Psoas muscle (tissue), 8 donors: Measurements from ENCODE around the gene CBX6. TPM values are rescaled to one million over a fixed set of nuclear protein-coding genes. Genes with fewer than 3 reads are reported as not detected.

ENCODE experiments used
- ATAC-seq, 4 donors: fragments of 200-7000 bp; cut with Tn5 transposase; one replicate each; pipeline ENCODE4 v1.9.1; 2020; ENCODE audit warnings: moderate library complexity in 3 of 4, mild to moderate bottlenecking in 2 of 4
- DNase-seq, 2 donors: peaks; one replicate each; pipeline ENCODE4 v3.0.0-alpha.2; 2020
- H3K27ac ChIP-seq: fragments of 200-600 bp; one replicate; pipeline ENCODE4 v1.8.0; 2022
- H3K27me3 ChIP-seq, 3 donors: fragments of 200-600 bp in 1 of 3; one replicate each; pipeline versions ENCODE4 v1.6.1 to v1.8.0; 2013 to 2022; ENCODE audit warnings: low read length in 2 of 3, mild to moderate bottlenecking in 2 of 3, moderate library complexity in 1 of 3; ENCODE audit not compliant: insufficient read depth in 3 of 3
- H3K36me3 ChIP-seq, 2 donors: fragments of 200-600 bp in 1 of 2; one replicate each; pipeline versions ENCODE4 v1.6.1 to v1.8.0; 2013 to 2022; ENCODE audit warnings: low read depth in 1 of 2, mild to moderate bottlenecking in 1 of 2, moderate library complexity in 1 of 2; ENCODE audit not compliant: insufficient read depth in 1 of 2
- H3K4me1 ChIP-seq: fragments of 200-600 bp; one replicate; pipeline ENCODE4 v1.8.0; 2022
- H3K4me3 ChIP-seq: fragments of 200-600 bp; one replicate; pipeline ENCODE4 v1.8.0; 2022; ENCODE audit warnings: mild to moderate bottlenecking
- H3K9me3 ChIP-seq: fragments of 200-600 bp; one replicate; pipeline ENCODE4 v1.8.0; 2022
- CTCF ChIP-seq: fragments of 200-600 bp; IDR thresholded peaks from one replicate; pipeline ENCODE4 v1.8.0; 2022; ENCODE audit warnings: antibody characterized with exemption
- WGBS, 3 donors: extraction: QIAGEN DNeasy Blood & Tissue Kit; methylation state at CpG; one replicate each; pipeline versions ENCODE4 v1.1.6 to v1.1.7; 2013; 5-methylcytosine and 5-hydroxymethylcytosine counted together
- intact Hi-C, 2 donors: fragments of 100-400 bp; cut with DNase I; formaldehyde crosslinking; loops; one replicate each; pipeline versions ENCODE4 v1.11.0 to v1.14.2; 2022
- polyA plus RNA-seq, 3 donors: library from polyadenylated mRNA; stranded (reverse); fragments of 200-250 nt; gene quantifications; one replicate each; pipeline ENCODE4 v1.2.3, GENCODE V29; 2013
- total RNA-seq, 4 donors: library from RNA; stranded (reverse); fragmentation: NEBNext Ultra II Directional in 2 of 4; extraction: Animal tissue kit (Norgen Biotek cat#: 25700) in 2 of 4; gene quantifications; one replicate each; pipeline versions ENCODE4 v1.2.1 to v1.2.4, GENCODE V29; 2021 to 2023
- donor health status: healthy with polysubstance abuse.
- donor health status: DM: no; HTN: no; CAD: no; lungs with moderate emphysema.
- donor health status: Bipolar disorder and iron deficiency.
- donor health status: healthy.
- donor health status: DM: yes; HTN: yes; CAD: no.
- donor health status: DM: no; HTN: no; CAD: no.
- donor health status: DM: no; HTN: no; CAD: no.
- donor health status: DM: yes; HTN: yes; CAD: no.

Gene CBX6
- total and polyA plus RNA-seq, 7 donors = 5.2 to 21.0 (median 17.1) TPM

- Histone ChIP-seq H3K9me3 (no peaks in the 10 kb centered on the region), H3K27me3 (peaks cover 0 to 25% (median 10%) of the 10 kb centered on the region in 3 donors), H3K27ac (no peak overlapping the region), H3K4me3 (no peak overlapping the region), H3K36me3 (peaks cover 0 to 31% of the 10 kb centered on the region in 2 donors), H3K4me1 (peaks cover 1% of the 10 kb centered on the region)
- DNase-seq (peak in 1 of 2 donors; percentile 37), ATAC-seq (no peak)
- intact Hi-C loops = no loop called here
- 80 to 85% (median 83%) methylated on average over 9 to 12 of the region's 12 CpGs for WGBS, 3 donors
- no peak for TF ChIP-seq CTCF
Measured at GRCh38 chr22:38863531-38864131, 8.4 kb downstream of the CBX6 start.

GRCh38 chr22:38862375-38863329, 9.4 kb downstream of the CBX6 start:
- peaks cover 0 to 35% (median 10%) of the 10 kb centered on the region in 3 donors for H3K27me3 ChIP-seq
- H3K36me3 ChIP-seq = peaks cover 0 to 24% of the 10 kb centered on the region in 2 donors
- no peak overlapping the region for H3K4me3 ChIP-seq
- peak; percentile 59 to 73 for DNase-seq
- TF ChIP-seq CTCF = no peak
- intact Hi-C loops = no loop called here
- 44 to 57% (median 45%) methylated on average over 13 to 14 of the region's 14 CpGs for WGBS, 3 donors
- H3K9me3 ChIP-seq = no peaks in the 10 kb centered on the region
- no peak overlapping the region for H3K27ac ChIP-seq
- ATAC-seq = peak in 2 of 4 donors; percentile 20 to 47
- no peaks in the 10 kb centered on the region for H3K4me1 ChIP-seq

GRCh38 chr22:38861927-38862326, 10.1 kb downstream of the CBX6 start:
- peak in 1 of 2 donors; percentile 26 for DNase-seq
- intact Hi-C loops = no loop called here
- H3K4me3 ChIP-seq = no peak overlapping the region
- ATAC-seq = peak in 1 of 4 donors; percentile 15
- H3K27me3 ChIP-seq = peaks cover 0 to 39% (median 10%) of the 10 kb centered on the region in 3 donors
- whole genome bisulfite sequencing, 3 donors = 20 to 43% (median 31%) methylated on average over 12 of the region's 12 CpGs
- no peak overlapping the region for H3K27ac ChIP-seq
- no peaks in the 10 kb centered on the region for H3K9me3 ChIP-seq
- H3K36me3 ChIP-seq = peaks cover 0 to 20% of the 10 kb centered on the region in 2 donors
- TF ChIP-seq CTCF = no peak
- no peaks in the 10 kb centered on the region for H3K4me1 ChIP-seq

GRCh38 chr22:38861170-38861876, 10.7 kb downstream of the CBX6 start:
- ATAC-seq (peak in 2 of 4 donors; percentile 10 to 18), DNase-seq (peak in 1 of 2 donors; percentile 34)
- H3K4me3 ChIP-seq = no peak overlapping the region
- H3K27me3 ChIP-seq = peaks cover 0 to 39% (median 10%) of the 10 kb centered on the region in 3 donors
- H3K9me3 ChIP-seq = no peaks in the 10 kb centered on the region
- H3K4me1 ChIP-seq = no peaks in the 10 kb centered on the region
- H3K36me3 ChIP-seq = peaks cover 0 to 13% of the 10 kb centered on the region in 2 donors
- H3K27ac ChIP-seq = no peak overlapping the region
- intact Hi-C loops = no loop called here
- TF ChIP-seq CTCF = no peak
- 13 to 18% (median 18%) methylated on average over 12 to 13 of the region's 13 CpGs for WGBS, 3 donors
